ENCODE data around the gene GPR160. TPM values are rescaled to one million over a fixed set of nuclear protein-coding genes. Genes with fewer than 3 reads are reported as not detected.

Gene GPR160
- total RNA-seq, 1 experiment from 2014 or later: 9.9 TPM

DNA sequence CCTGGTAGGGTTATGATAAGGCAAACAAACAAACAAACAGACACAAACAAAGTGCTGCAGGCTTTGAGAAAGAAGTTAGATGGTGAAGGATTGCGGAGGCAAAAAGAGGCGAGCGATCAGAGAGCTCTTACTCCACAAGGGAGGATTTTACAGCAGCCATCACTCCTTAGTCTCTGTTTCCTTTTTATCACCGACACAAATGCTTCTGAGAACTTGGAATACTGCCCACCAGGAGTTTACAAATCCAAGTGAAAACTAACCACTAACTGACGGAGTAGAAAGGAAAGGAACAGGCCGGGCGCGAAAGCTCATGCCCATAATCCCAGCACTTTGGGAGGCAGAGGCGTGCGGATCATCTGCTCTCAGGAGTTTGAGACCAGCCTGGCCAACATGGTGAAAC is 35.6 kb upstream of the GPR160 start:
- TF ChIP-seq JUND (IDR thresholded peaks at IDR 0.05) (no peak), SIN3A (IDR thresholded peaks at IDR 0.05; ENCODE audit: low read depth) (no peak), CBX3 (IDR thresholded peaks at IDR 0.05; ENCODE audit: low read depth) (no peak), ZFX (IDR thresholded peaks at IDR 0.05) (no peak), ELF1 (IDR thresholded peaks at IDR 0.05; ENCODE audit: borderline replicate concordance, low read depth) (no peak), YY1 (IDR thresholded peaks at IDR 0.05; ENCODE audit: extremely low read depth, insufficient replicate concordance, low read depth, low read length) (no peak), EZH2phosphoT487 (IDR thresholded peaks at IDR 0.05; ENCODE audit: borderline replicate concordance) (no peak), TCF7L2 (IDR thresholded peaks at IDR 0.05; ENCODE audit: borderline replicate concordance, extremely low read depth, insufficient read depth, insufficient read length) (no peak), RAD21 (IDR thresholded peaks at IDR 0.05; ENCODE audit: low read depth) (no peak), EZH2 (IDR thresholded peaks at IDR 0.05) (no peak), POLR2AphosphoS5 (IDR thresholded peaks at IDR 0.05; ENCODE audit: low read depth, low read length) (no peak)
- TF ChIP-seq, protein P1, sequence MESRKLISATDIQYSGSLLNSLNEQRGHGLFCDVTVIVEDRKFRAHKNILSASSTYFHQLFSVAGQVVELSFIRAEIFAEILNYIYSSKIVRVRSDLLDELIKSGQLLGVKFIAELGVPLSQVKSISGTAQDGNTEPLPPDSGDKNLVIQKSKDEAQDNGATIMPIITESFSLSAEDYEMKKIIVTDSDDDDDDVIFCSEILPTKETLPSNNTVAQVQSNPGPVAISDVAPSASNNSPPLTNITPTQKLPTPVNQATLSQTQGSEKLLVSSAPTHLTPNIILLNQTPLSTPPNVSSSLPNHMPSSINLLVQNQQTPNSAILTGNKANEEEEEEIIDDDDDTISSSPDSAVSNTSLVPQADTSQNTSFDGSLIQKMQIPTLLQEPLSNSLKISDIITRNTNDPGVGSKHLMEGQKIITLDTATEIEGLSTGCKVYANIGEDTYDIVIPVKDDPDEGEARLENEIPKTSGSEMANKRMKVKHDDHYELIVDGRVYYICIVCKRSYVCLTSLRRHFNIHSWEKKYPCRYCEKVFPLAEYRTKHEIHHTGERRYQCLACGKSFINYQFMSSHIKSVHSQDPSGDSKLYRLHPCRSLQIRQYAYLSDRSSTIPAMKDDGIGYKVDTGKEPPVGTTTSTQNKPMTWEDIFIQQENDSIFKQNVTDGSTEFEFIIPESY (IDR thresholded peaks at IDR 0.05; ENCODE audit: extremely low read depth, insufficient replicate concordance, low read length): no peak
- TF ChIP-seq, protein P2, sequence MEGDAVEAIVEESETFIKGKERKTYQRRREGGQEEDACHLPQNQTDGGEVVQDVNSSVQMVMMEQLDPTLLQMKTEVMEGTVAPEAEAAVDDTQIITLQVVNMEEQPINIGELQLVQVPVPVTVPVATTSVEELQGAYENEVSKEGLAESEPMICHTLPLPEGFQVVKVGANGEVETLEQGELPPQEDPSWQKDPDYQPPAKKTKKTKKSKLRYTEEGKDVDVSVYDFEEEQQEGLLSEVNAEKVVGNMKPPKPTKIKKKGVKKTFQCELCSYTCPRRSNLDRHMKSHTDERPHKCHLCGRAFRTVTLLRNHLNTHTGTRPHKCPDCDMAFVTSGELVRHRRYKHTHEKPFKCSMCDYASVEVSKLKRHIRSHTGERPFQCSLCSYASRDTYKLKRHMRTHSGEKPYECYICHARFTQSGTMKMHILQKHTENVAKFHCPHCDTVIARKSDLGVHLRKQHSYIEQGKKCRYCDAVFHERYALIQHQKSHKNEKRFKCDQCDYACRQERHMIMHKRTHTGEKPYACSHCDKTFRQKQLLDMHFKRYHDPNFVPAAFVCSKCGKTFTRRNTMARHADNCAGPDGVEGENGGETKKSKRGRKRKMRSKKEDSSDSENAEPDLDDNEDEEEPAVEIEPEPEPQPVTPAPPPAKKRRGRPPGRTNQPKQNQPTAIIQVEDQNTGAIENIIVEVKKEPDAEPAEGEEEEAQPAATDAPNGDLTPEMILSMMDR (IDR thresholded peaks at IDR 0.05 in 2 of 3, conservative IDR thresholded peaks at IDR 0.05 in 1 of 3; ENCODE audit: borderline replicate concordance in 1 of 3, insufficient read depth in 1 of 3, low read depth in 2 of 3, low read length in 2 of 3): no peak
- TF ChIP-seq, protein P3, sequence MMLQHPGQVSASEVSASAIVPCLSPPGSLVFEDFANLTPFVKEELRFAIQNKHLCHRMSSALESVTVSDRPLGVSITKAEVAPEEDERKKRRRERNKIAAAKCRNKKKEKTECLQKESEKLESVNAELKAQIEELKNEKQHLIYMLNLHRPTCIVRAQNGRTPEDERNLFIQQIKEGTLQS (IDR thresholded peaks at IDR 0.05): no peak
- TF ChIP-seq, protein P4, sequence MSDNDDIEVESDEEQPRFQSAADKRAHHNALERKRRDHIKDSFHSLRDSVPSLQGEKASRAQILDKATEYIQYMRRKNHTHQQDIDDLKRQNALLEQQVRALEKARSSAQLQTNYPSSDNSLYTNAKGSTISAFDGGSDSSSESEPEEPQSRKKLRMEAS (IDR thresholded peaks at IDR 0.05): no peak
- no peaks in the 10 kb centered on the region for H3K36me3 ChIP-seq (ENCODE audit: control insufficient read depth in 1 of 2, insufficient read depth in 2 of 2, low read length in 2 of 2)
- POLR2A ChIA-PET: no interaction called here
- DNase-seq (ENCODE audit: low read depth, low spot score) (no peak), ATAC-seq (no peak)
- H2AFZ ChIP-seq (ENCODE audit: low read depth, low read length, poor library complexity, severe bottlenecking): no peak overlapping the region
- no peak overlapping the region for H3K4me3 ChIP-seq (replicated peaks in 1 of 2; ENCODE audit: low read depth in 1 of 2, low read length in 2 of 2)
- H3K27ac ChIP-seq (ENCODE audit: low read depth, low read length): no peak overlapping the region
- no peaks in the 10 kb centered on the region for H3K9me2 ChIP-seq (ENCODE audit: insufficient read depth)
- no peak overlapping the region for H3K4me2 ChIP-seq (ENCODE audit: low read length)
- intact Hi-C loops (cut with micrococcal nuclease): no loop called here
- CTCF ChIA-PET: no interaction called here
- no peak overlapping the region for H3K9ac ChIP-seq (ENCODE audit: low read length)
- RAD21 ChIA-PET (ENCODE audit: low non-redundant PET in 1 of 2, low total read pairs in 2 of 2, uncharacterized antibody in 2 of 2, unreplicated experiment in 2 of 2): no interaction called here
- no peaks in the 10 kb centered on the region for H3K4me1 ChIP-seq (ENCODE audit: control insufficient read depth in 1 of 2, insufficient read depth in 2 of 2, low read length in 2 of 2)
- no peaks in the 10 kb centered on the region for H3K27me3 ChIP-seq (ENCODE audit: insufficient read depth, low read length)
- BruUV-seq (replicated peaks): no TSS peak
- no peaks in the 10 kb centered on the region for H3K9me3 ChIP-seq (ENCODE audit: control insufficient read depth in 1 of 2, insufficient read depth in 1 of 2, low read depth in 1 of 2, low read length in 2 of 2)
- H3K79me2 ChIP-seq (ENCODE audit: insufficient read depth, low read length): no peaks in the 10 kb centered on the region
- H4K20me1 ChIP-seq (ENCODE audit: insufficient read depth): no peaks in the 10 kb centered on the region
